ENCODE results near the gene AK5.

AK5 gene

DNA sequence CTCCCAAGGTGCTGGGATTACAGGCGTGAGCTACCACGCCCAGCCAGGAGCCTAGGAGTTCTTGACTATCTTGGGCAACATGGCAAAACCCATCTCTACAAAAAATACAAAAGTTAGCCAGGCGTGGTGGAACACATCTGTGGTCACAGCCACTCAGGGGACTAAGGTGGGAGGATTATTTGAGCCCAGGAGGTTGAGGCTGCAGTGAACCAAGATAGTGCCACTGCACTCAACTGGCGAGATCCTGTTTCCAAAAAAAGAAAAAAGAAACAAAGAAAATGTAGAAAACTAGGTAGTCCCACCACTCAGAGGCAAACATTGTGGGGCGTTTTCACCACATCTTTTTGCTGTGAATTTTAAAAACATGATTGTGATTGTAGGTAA is 259.3 kb downstream of the AK5 start:
- no peak for DNase-seq (ENCODE audit: low read depth)

DNA sequence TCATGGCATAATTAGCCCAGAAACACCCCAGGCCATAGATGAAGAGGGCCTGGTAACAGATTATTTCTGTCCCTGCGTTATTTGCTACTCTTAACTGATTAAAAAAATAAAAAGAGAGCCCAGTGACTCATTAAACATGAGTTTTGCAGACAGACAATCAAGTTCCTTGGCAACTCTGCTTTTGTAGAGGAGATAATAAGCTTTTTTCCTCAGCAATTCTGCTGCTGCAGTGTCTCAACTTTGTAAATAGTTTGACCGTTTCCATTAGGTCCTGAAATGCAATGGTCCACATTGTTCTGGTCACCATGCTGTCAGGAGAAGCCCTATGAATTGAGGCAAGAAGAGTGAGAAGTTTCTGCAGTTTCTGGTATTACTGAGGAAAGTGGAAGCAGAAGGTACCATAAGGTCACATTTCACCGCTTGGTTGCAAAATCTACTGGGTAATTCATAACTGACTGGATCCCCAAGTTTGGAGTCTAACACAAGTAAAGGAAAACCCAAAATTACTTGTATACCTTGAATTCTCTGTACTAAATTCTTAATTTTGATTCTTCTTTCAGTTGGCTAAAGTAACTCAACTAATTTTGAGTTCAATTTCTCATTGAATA is 261.1 kb downstream of the AK5 start:
- DNase-seq (ENCODE audit: low read depth) = no peak

DNA sequence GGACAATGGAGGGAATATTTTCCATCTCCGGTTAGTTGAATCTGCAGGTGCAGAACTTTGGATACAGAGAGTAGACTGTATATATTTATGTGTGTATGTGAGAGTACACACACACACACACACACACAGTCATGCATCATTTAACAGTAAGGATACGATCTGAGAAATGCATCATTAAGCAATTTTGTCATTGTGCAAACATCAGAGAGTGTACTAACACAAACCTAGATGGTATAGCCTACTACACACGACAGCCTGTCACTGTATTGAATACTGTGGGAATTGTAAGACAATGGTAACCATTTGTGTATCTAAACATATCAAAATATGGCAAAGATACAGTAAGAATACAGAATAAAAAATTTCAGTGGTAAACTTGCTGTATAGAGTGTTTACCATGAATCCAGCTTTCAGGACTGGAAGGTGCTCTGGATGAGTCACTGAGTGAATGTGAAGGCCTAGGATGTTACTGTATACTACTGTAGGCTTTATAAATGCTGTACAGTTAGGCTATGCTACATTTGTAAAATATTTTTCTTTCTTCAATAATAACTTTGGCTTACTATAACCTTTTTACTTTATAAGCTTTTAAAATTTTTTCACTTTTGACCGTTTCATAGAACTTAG is 262.1 kb downstream of the AK5 start:
- no peak for DNase-seq (ENCODE audit: low read depth)

DNA sequence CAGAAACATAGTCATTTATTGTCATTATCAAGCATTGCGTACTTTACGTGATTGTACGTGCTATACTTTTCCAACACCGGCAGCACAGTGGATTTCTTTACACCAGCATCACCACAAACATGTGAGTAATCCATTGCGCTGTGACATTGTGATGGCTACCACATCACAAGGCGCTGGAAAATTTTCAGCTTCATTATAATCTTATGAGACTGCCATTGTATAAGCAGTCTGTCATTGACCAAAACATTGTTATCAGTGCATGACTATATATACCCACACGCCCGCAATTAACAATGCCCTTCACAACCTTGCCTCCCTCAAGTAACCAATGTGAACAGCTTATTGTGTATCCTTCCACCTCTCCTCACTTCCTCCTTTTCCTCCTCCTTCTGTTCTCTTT is 263.0 kb downstream of the AK5 start:
- DNase-seq (ENCODE audit: low read depth) = no peak

DNA sequence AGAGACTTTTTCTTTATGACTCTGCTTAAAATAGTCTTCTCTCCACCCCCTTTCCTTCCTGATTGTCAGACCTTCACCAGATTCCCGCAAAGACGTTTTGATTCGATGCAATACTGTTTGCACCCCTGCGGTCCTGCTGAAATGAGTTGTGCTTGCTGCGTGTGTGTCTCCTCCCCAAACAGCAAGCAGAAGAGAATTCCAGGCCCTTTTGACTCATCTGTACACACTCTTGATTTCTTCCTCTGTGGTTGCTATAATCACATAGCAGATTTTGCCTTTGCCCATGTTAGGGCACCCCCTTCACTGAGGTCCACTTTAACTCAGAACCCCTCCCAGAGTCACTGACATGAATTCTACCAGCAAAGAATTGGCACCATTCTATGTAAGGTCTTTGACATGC is 264.2 kb downstream of the AK5 start:
- DNase-seq (ENCODE audit: low read depth) = no peak

DNA sequence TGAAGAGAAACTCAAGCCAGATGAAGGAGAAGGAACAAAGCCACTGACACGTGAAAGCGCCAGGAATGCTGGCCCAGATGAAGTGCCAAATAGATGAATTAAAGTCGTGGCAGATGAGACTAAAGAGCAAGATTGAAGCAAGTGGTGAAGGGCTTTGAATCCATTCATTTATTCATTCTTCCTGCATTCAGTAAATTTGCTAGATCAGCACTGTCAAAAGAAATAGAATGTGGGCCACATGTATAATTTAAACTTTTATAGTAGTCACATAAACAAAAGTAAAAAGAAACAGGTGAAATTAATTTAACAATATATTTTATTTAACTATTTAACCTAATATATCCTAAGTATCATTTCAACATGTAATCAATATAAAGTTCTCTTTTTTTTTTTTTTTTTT is 265.1 kb downstream of the AK5 start:
- no peak for DNase-seq (ENCODE audit: low read depth)

DNA sequence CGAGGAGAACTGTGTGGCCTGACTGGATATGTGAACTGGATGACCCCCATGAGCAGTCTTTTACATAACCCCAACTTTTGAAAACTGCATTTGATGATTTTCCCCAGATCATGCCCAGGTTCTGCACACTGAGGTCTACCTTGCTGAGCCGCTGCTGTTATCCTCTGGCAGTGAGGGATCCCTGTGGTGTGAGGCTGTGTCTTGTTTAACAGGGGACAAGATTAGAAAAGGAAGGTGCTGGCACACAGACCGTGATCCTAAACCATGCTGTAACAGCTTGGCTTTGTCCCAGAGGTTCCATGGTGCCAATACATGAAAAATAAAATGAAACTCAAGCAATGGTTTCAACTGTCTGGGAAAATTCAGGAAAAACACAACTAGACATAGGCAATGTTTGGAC is 266.5 kb downstream of the AK5 start:
- DNase-seq (ENCODE audit: low read depth) = no peak

DNA sequence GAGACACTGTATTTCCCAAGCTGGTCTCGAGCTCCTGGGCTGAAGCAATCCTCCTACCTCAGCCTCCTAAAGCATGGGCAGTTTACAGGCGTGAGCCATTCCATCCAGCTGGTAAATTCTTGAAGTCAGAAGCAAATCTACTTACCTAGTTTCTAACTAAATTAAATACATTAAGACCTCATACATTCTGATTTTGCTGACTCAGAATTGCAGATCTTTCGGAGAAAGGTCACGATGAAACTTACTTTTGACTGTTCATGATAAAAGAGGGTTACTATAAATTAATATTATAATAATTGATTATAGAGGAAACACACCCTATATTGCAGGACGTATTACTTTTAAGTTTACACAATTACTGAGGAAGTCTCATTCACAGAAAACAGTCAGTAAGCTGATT is 268.3 kb downstream of the AK5 start:
- DNase-seq (ENCODE audit: low read depth) = no peak

DNA sequence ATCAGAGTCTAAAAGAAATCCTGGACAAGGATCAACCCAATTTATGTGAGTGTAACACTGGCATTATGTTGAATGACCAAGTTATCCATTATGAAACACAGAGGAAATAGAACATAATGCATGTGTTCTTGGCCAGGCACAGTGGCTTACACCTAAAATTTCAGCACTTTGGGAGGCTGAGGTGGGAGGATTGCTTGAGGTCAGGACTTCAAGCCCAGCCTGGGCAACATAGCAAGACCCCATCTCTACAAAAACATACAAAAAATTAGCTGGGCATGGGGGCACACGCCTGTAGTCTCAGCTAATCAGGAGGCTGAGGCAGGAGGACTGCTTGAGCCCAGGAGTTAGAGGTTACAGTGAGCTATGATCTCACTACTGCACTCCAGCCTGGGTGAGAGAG is 270.8 kb downstream of the AK5 start:
- no peak for DNase-seq (ENCODE audit: low read depth)

DNA sequence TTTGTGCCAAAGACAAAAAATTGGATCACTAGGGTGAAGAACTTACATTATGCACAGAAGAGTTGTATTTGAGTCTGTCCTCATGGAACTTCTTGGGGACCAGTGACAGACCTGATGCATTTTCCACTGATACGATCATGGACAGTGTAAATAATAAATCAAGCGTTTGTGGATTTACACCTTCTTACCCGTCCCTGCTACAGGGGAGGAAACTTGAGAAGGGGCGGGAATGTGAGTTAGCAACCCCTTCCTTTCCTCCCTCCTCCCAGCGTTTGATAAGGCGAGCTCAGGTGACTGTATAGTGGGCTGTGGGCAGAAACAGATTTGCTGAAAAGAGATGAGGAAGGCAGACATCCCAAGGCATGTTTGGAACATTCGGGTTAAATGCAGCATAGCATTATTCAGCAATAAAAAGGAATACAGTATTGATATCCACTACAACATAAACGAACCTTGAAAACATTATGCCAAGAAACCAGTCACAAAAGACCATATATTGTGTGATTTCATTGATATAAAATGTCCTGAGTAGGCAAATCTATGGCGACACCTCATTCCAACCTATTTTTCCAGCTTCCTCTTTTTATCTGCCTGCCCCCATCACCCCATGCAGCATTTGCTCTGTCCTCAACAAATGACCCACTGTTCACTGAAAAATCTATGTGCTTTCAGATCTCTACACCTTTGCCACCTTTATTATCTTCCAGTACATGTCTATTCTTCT is 271.9 kb downstream of the AK5 start:
- no peak for DNase-seq (ENCODE audit: low read depth)

DNA sequence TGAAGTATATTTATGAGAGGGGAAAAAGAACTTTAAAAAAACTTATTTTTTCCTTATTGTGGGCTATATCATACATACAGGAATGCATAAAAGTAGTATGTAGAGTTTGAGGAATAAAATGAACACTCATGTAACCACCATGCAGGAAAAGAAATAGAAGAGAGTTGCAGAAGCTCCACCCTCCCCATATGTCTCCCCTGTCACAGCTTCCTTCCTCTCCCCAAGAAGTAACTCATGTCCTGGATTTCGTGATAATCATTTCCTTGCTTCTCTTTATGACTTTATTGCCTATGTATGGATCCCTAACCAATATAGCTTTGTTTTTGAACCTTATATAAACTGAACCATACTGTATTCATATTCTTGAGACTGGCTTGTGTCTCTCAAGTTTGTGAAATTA is 274.2 kb downstream of the AK5 start:
- no peak for DNase-seq (ENCODE audit: low read depth)

DNA sequence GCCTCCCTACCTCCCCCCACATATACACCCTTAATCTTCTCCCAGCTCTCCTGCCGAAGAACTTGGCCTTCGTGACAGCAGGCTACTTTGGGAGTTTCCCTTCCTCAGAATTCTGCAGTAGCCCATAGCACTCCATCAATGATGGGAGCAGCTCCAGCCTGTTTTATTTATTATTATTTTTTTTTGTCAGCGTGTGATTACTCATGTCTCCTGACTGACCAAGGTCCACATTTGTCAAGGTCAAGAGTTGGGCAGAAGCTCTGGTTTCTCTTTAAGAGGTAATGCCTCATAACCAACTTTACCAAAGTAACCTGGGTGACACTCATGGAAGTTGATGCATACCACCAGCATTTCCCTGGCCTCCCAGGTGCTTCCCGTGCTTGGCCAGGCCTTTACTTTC is 275.2 kb downstream of the AK5 start:
- no peak for DNase-seq (ENCODE audit: low read depth)

DNA sequence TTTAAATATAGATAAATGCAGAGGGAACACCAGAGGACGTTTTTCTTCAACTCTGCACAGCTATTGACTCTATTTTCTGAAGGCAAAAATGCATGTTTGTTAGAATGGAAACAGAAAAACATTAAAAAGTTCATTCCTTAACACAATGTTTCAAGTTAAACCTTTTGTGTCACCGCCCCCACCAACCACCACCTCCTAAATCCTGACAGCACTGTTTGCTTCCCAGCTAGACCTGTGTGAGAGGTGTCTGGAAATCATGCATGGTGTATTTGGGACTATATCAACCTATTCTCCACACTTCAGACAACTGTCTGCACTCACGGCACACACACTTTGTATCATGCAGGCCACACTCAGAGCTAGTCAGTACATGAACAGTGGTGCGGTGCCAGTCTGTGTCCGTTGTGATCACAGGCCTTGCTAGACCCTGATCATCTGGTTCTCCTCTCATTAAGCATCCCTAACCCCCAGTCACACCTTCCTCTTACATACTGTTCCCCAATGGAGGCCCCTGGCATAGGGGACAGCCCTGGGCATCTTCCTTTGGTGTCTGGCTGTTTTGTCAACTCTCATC is 276.9 kb downstream of the AK5 start:
- no peak for DNase-seq (ENCODE audit: low read depth)

DNA sequence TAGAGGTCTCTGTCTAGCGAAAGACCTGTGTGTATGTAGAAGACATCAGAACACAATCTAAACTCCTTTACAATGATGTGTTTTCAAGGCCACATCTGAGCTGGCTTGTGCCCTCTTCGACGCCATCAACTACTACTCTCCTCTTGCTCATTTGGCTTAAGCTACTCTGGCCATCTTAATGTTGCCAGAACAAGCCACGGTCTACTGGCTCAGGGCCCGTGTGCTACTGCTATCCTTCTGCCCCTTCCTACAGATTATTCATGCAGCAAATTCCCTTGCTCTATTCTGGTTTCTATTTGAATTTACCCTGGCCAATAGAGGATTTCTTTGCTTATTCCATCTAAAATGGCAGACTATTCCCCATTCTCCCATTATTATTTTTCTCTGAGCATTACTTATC is 278.9 kb downstream of the AK5 start:
- no peak for DNase-seq (ENCODE audit: low read depth)

DNA sequence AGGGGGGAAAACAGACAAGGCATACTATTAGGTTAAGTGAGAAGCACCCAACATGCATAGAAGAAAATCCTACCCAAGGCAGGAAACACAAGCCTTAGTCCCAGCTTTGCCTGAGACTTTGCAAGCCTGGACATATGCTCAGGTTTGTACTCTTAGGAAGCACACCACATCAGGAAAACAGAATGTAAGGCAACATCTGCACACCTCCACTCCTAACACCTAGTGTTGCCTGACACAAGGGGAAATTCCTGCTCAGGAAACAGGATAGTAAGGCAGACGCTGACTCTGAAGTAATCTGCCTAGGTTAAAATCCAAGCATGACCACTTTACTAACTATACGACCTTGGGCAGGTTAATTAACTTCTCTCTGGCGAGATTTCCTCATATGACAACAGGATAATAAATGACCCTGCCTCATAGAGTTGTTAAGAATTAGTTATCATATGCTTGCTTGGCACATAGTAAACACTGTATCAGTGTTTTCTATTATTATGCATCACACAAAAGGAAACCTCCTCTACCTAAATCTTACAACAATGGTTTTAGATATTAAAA is 280.9 kb downstream of the AK5 start:
- DNase-seq (ENCODE audit: low read depth) = no peak

DNA sequence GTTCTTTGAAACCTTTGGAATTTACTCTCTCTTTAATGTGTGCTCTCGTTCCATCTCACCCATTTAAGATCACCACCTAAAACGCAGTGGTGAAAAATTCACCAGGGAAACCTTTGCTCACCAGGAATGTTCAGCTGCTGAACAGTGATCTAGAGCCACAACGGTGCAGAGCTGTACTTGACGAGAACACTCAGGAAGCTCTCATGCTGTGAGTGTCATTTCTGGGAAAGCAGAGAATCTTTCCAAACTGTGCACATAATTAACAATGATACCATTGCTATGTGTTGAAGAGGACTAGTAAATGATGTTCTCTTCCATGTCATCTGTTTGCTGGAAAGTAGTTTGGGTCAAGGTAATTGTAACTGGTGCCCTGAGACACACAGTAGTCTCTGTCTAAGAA is 283.5 kb downstream of the AK5 start:
- DNase-seq (ENCODE audit: low read depth) = no peak

DNA sequence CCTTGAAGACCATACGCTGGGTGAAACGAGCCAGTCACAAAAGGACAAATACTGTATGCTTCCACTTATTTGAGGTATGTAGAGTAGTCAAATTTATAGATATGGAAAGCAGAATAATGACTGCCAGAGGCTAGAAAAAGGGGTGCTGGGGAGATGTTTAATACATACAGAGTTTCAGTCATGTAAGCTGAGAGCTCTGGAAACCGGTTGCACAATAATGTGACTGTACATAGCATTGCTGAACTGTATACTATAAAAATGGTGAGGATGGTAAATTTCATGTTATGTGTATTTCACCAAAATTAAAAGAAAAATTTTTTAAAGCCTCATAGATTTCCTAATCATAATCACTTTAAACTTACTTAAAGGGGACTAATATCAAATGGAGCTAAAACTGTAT is 289.8 kb downstream of the AK5 start:
- DNase-seq (ENCODE audit: low read depth) = no peak

DNA sequence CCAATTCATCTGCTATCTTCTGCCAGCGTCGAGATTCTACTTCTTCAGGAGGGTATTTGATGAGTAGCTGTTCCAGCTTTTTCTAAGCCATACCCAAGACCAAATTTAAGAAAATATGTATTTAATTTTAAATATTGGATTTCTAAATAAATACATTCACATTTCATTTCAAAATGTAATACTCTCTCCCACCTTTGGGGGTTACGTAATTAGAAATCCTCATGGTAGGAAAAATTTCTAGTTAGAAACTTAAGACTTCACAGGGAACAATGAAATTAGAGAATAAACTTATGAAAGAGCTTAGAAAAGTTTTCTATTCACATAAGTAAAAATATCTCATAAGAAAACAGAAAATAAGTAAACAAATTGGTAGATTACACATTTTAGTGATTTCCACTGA is 297.7 kb downstream of the AK5 start:
- no peak for DNase-seq (ENCODE audit: low read depth)

DNA sequence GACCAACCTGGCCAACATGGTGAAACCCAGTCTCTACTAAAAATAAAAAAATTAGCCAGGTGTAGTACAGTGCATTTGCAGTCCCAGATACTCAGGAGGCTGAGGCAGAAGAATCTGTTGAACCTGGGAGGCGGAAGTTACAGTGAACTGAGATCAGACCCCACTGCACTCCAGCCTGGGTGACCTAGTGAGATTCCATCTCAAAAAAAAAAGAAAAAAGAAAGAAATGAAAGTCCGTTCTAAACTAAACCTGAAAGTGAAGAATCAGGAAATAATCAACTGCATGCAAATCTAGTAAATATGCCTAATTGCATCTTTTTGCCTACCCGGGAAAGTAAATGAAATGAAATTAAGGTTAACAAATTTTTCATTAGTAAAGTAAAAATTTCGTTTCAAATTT is 301.1 kb downstream of the AK5 start:
- no peak for DNase-seq (ENCODE audit: low read depth)

DNA sequence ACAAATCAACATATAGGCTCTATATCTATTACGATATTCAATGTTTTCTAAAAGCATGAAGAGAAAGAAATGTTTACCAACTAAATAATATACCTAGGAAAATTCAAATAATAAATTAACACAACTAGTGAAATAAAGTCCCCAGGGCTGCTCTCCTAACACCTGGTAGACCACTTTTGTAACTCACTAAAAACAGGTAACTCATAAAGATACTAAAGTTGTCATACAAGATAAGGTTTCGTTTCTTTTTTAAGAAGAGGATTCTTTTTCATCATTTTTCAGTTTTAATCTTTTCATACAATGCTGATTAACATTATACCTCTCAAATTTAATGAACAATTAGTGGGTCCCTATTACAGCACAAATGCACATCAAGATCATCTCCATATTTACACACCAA is 301.7 kb downstream of the AK5 start:
- DNase-seq (ENCODE audit: low read depth) = no peak

DNA sequence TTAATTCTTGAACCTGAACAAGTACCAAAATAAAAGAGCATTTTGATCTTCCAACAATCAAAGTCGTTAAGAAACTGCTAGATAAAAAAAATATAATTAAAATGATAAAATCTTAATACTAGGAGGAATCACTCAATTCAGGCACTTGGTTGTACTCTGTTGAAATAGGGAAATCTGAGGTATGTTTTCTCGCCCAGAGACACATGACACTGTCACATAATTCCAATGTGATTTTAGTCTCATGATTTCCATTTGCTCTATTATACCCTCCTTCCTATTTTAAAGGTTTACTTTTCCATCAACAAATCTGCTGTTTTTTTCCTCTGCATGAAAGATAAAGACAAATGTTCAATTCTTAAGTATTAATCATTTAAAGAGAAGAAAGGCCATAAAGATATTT is 303.1 kb downstream of the AK5 start:
- no peak for DNase-seq (ENCODE audit: low read depth)

DNA sequence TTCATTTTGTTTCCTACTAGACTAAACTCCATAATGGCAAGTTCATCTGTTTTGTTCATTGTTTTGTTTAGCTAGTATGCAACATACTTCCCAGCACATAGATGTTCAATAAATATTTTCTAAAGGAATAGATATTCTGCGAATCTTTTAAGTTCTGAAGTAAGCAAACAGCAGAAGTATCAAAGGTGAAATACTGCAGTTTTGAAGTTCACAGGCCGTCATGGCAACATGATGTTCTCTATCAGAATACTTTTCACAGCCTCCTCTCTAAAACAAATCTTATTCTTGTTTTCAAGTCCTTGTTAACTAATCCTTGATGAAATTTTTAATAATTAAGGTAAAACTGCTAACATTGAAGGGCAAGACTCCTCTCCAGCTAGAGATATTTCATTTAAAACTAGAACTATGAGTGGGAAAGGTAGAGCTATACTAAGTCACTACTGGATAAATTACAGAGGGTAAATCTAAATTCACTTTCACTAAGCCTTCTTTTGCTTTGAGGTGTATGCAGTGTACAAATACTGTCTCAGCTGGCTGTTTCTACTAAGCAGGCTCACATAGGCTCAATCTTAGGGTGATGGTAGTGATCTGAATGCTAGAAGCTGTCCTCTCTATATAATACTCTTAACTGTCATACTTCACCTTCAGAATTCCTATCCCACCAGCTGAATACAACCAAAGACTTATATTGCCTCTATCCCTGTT is 303.9 kb downstream of the AK5 start:
- DNase-seq (ENCODE audit: low read depth) = no peak

DNA sequence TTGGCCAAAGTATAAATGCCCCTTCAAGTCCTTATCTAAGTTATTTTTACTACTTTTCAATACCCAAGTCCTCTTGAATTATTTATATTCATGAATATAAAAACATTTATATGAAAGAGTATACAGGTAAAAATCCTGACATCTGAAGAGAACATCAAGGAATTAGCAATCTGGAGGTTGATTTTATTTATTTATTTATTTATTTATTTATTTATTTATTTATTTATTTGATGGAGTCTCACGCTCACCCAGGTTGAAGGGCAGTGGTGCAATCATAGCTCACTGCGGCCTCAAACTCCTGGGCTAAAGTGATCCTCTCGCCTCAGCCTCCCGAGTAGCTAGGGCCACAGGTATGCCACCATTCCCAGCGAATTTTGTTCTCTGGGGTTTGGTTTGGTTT is 307.4 kb downstream of the AK5 start:
- DNase-seq (ENCODE audit: low read depth) = no peak

Measured in activated T-helper 9 cell treated with anti-CD3 and anti-CD28 coated beads, Interleukin-2, amount 50 U/mL, for 16 hours (primary cell).